Liver (tissue), 9 donors: ENCODE data around the gene CCDC6. TPM values are rescaled to one million over a fixed set of nuclear protein-coding genes. Genes with fewer than 3 reads are reported as not detected.

Source experiments
- DNase-seq: peaks from one replicate; pipeline ENCODE4 v3.0.0-alpha.2; 2017; ENCODE audit warnings: low spot score
- H3K27ac ChIP-seq, 2 donors: one replicate each; pipeline ENCODE4 v1.7.0; 2013; ENCODE audit warnings: inconsistent platforms in 2 of 2, low read length in 2 of 2, control low read depth in 1 of 2, low read depth in 1 of 2, mild to moderate bottlenecking in 1 of 2
- H3K27me3 ChIP-seq, 4 donors: one replicate each; pipeline versions ENCODE4 v1.6.1 to v1.7.0; 2013; ENCODE audit warnings: low read length in 3 of 4, inconsistent platforms in 1 of 4, mild to moderate bottlenecking in 1 of 4, moderate library complexity in 1 of 4; ENCODE audit not compliant: control insufficient read depth in 4 of 4, insufficient read depth in 4 of 4
- H3K36me3 ChIP-seq, 4 donors: one replicate each; pipeline versions ENCODE4 v1.6.1 to v1.7.0; 2013; ENCODE audit warnings: low read length in 3 of 4, mild to moderate bottlenecking in 3 of 4, low read depth in 1 of 4, moderate library complexity in 1 of 4; ENCODE audit not compliant: control insufficient read depth in 4 of 4, insufficient read depth in 3 of 4
- H3K4me1 ChIP-seq, 4 donors: one replicate each; pipeline versions ENCODE4 v1.6.1 to v1.7.0; 2013; ENCODE audit warnings: low read length in 3 of 4, mild to moderate bottlenecking in 3 of 4, moderate library complexity in 1 of 4; ENCODE audit not compliant: control insufficient read depth in 4 of 4, insufficient read depth in 4 of 4
- H3K4me3 ChIP-seq, 3 donors: one replicate each; pipeline versions ENCODE4 v1.6.1 to v1.7.0; 2013; ENCODE audit warnings: low read length in 3 of 3, control low read depth in 1 of 3, low read depth in 1 of 3, mild to moderate bottlenecking in 1 of 3
- H3K9ac ChIP-seq, 2 donors: one replicate each; pipeline ENCODE4 v1.7.0; 2013; ENCODE audit warnings: low read length in 2 of 2, mild to moderate bottlenecking in 2 of 2, moderate library complexity in 2 of 2, control low read depth in 1 of 2, low read depth in 1 of 2
- H3K9me3 ChIP-seq, 4 donors: one replicate each; pipeline versions ENCODE4 v1.6.1 to v1.7.0; 2013; ENCODE audit warnings: low read length in 3 of 4; ENCODE audit not compliant: control insufficient read depth in 4 of 4
- EGR1 ChIP-seq, 2 donors: IDR thresholded peaks; 2 replicates each; pipeline ENCODE4 v1.6.1; 2016 to 2018; ENCODE audit warnings: antibody characterized with exemption in 2 of 2, low read depth in 2 of 2
- FOXA1 ChIP-seq: IDR thresholded peaks from 2 replicates; pipeline ENCODE4 v1.6.1; 2016; ENCODE audit warnings: antibody characterized with exemption
- GABPA ChIP-seq, 2 donors: IDR thresholded peaks in 1 of 2; conservative IDR thresholded peaks in 1 of 2; 2 replicates each; pipeline ENCODE4 v1.6.1; 2016; ENCODE audit warnings: antibody characterized with exemption in 2 of 2, mild to moderate bottlenecking in 1 of 2, moderate library complexity in 1 of 2
- HNF4A ChIP-seq, 2 donors: conservative IDR thresholded peaks; 2 replicates each; pipeline ENCODE4 v1.6.1; 2016; ENCODE audit warnings: antibody characterized with exemption in 2 of 2, mild to moderate bottlenecking in 2 of 2
- HNF4G ChIP-seq: IDR thresholded peaks from 2 replicates; pipeline ENCODE4 v1.6.1; 2016; ENCODE audit warnings: antibody characterized with exemption
- JUND ChIP-seq, 2 donors: IDR thresholded peaks; 2 replicates each; pipeline ENCODE4 v1.6.1; 2016; ENCODE audit warnings: antibody characterized with exemption in 2 of 2
- NR2F2 ChIP-seq: IDR thresholded peaks from 2 replicates; pipeline ENCODE4 v1.6.1; 2016; ENCODE audit warnings: antibody characterized with exemption
- RAD21 ChIP-seq, 2 donors: IDR thresholded peaks; 2 replicates each; pipeline ENCODE4 v1.6.1; 2016; ENCODE audit warnings: antibody characterized with exemption in 2 of 2, mild to moderate bottlenecking in 2 of 2
- RXRA ChIP-seq, 2 donors: IDR thresholded peaks; 2 replicates each; pipeline ENCODE4 v1.6.1; 2017 to 2018; ENCODE audit warnings: antibody characterized with exemption in 2 of 2, mild to moderate bottlenecking in 1 of 2
- SP1 ChIP-seq: IDR thresholded peaks from 2 replicates; pipeline ENCODE4 v1.6.1; 2018; ENCODE audit warnings: antibody characterized with exemption, mild to moderate bottlenecking
- TAF1 ChIP-seq: conservative IDR thresholded peaks from 2 replicates; pipeline ENCODE4 v1.6.1; 2016; ENCODE audit warnings: antibody characterized with exemption, mild to moderate bottlenecking
- YY1 ChIP-seq: IDR thresholded peaks from 2 replicates; pipeline ENCODE4 v1.6.1; 2016; ENCODE audit warnings: antibody characterized with exemption, mild to moderate bottlenecking
- WGBS: extraction: QIAGEN DNeasy Blood & Tissue Kit; methylation state at CpG from one replicate; pipeline ENCODE4 v1.1.7; 2013; 5-methylcytosine and 5-hydroxymethylcytosine counted together
- polyA plus RNA-seq, 2 donors: library from polyadenylated mRNA; stranded (reverse) in 1 of 2; unstranded in 1 of 2; fragments of 200-250 nt in 1 of 2; fragments of >200 nt in 1 of 2; fragmentation: Nextera tagmentation in 1 of 2; extraction: Ambion mirVana in 1 of 2; gene quantifications; one replicate each; pipeline versions ENCODE4 v1.2.1 to v1.2.3, GENCODE V29; 2013 to 2015
- total RNA-seq, 2 donors: library from RNA; depleted of rRNA; stranded (reverse); fragments of >200 nt; gene quantifications; one replicate each; pipeline ENCODE4 v1.2.3, GENCODE V29; 2014
- TF ChIP-seq, protein P1 (sequence below): IDR thresholded peaks from 2 replicates; pipeline ENCODE4 v1.6.1; 2016; ENCODE audit warnings: antibody characterized with exemption
- TF ChIP-seq, protein P2 (sequence below): IDR thresholded peaks from 2 replicates; pipeline ENCODE4 v1.6.1; 2016; ENCODE audit warnings: antibody characterized with exemption
- TF ChIP-seq, protein P3 (sequence below): IDR thresholded peaks from 2 replicates; pipeline ENCODE4 v1.6.1; 2016; ENCODE audit warnings: antibody characterized with exemption, mild to moderate bottlenecking
- TF ChIP-seq, protein P4 (sequence below): IDR thresholded peaks from 2 replicates; pipeline ENCODE4 v1.6.1; 2016; ENCODE audit warnings: antibody characterized with exemption
- TF ChIP-seq, protein P5 (sequence below): fragments of 150-350 bp; IDR thresholded peaks from 2 replicates; pipeline ENCODE4 v1.5.1; 2017; ENCODE audit warnings: improper control_type of control experiment, low read depth, low read length; ENCODE audit not compliant: missing input control
- donor health status: healthy.
- donor health status: healthy.
- donor health status: healthy.
- donor health status: healthy.
- donor health status: healthy.

CCDC6 gene
- total and polyA plus RNA-seq, 4 donors, result 4.7 to 14.3 (median 8.8) TPM

DNA sequence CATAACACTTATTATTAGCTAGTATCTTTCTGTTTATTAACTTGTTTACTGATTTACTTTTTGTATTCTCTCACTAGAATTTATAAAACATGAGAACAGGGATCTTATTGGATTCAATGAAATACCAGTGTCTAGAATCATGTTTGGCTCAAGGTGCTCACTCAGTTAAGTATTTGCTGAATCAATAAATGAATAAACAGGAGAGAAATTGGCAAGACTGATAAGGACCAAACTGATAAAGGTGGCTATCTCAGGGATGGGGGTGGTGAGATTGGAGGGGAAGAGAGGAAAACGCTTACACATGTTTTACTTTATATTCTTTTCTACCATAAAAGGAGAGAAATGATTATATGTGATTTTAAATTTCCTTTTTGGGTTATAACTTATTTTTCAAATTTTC is 43.3 kb upstream of the CCDC6 start (continued):
- TF ChIP-seq, protein P1, sequence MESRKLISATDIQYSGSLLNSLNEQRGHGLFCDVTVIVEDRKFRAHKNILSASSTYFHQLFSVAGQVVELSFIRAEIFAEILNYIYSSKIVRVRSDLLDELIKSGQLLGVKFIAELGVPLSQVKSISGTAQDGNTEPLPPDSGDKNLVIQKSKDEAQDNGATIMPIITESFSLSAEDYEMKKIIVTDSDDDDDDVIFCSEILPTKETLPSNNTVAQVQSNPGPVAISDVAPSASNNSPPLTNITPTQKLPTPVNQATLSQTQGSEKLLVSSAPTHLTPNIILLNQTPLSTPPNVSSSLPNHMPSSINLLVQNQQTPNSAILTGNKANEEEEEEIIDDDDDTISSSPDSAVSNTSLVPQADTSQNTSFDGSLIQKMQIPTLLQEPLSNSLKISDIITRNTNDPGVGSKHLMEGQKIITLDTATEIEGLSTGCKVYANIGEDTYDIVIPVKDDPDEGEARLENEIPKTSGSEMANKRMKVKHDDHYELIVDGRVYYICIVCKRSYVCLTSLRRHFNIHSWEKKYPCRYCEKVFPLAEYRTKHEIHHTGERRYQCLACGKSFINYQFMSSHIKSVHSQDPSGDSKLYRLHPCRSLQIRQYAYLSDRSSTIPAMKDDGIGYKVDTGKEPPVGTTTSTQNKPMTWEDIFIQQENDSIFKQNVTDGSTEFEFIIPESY, result no peak
- TF ChIP-seq, protein P2, sequence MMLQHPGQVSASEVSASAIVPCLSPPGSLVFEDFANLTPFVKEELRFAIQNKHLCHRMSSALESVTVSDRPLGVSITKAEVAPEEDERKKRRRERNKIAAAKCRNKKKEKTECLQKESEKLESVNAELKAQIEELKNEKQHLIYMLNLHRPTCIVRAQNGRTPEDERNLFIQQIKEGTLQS, result no peak
- no peak for TF ChIP-seq TAF1

DNA sequence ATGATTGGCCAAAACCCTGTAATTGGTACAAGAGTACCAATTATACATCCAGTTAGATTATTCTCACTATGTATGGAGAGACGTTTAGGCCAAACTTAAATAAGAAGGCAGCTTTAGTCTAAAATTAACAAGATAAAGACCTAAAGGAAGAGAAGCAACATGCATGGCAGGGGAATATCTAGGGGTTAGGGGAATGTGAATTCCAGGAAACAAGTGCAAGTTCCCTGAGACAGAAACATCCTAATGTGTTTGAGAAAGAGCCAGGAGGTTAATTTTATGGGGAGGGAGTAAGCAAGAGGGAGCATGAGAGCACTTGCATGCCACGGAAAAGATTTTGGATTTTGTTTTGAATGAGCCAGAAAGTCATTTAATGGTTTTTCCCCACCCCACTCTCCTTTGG is 39.6 kb upstream of the CCDC6 start:
- Histone ChIP-seq H3K4me3 (no peak overlapping the region), H3K36me3 (no peaks in the 10 kb centered on the region), H3K27ac (no peak overlapping the region), H3K9ac (no peak overlapping the region), H3K9me3 (no peaks in the 10 kb centered on the region), H3K27me3 (peaks cover 0 to 4% (median 0%) of the 10 kb centered on the region in 4 donors), H3K4me1 (no peaks in the 10 kb centered on the region)
- WGBS, result 49% methylated on average over 2 of the region's 2 CpGs
- TF ChIP-seq HNF4A (conservative IDR thresholded peaks at IDR 0.05) (no peak), NR2F2 (no peak), GABPA (IDR thresholded peaks at IDR 0.05 in 1 of 2, conservative IDR thresholded peaks at IDR 0.05 in 1 of 2) (no peak), FOXA1 (no peak), EGR1 (IDR thresholded peaks at IDR 0.05; ENCODE audit: low read depth in 2 of 2) (no peak), TAF1 (no peak), YY1 (no peak), RAD21 (IDR thresholded peaks at IDR 0.05) (no peak), SP1 (no peak), JUND (IDR thresholded peaks at IDR 0.05) (no peak), RXRA (IDR thresholded peaks at IDR 0.05) (no peak), HNF4G (no peak)
- TF ChIP-seq, protein P1, result no peak
- TF ChIP-seq, protein P3, sequence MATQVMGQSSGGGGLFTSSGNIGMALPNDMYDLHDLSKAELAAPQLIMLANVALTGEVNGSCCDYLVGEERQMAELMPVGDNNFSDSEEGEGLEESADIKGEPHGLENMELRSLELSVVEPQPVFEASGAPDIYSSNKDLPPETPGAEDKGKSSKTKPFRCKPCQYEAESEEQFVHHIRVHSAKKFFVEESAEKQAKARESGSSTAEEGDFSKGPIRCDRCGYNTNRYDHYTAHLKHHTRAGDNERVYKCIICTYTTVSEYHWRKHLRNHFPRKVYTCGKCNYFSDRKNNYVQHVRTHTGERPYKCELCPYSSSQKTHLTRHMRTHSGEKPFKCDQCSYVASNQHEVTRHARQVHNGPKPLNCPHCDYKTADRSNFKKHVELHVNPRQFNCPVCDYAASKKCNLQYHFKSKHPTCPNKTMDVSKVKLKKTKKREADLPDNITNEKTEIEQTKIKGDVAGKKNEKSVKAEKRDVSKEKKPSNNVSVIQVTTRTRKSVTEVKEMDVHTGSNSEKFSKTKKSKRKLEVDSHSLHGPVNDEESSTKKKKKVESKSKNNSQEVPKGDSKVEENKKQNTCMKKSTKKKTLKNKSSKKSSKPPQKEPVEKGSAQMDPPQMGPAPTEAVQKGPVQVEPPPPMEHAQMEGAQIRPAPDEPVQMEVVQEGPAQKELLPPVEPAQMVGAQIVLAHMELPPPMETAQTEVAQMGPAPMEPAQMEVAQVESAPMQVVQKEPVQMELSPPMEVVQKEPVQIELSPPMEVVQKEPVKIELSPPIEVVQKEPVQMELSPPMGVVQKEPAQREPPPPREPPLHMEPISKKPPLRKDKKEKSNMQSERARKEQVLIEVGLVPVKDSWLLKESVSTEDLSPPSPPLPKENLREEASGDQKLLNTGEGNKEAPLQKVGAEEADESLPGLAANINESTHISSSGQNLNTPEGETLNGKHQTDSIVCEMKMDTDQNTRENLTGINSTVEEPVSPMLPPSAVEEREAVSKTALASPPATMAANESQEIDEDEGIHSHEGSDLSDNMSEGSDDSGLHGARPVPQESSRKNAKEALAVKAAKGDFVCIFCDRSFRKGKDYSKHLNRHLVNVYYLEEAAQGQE, result no peak
- TF ChIP-seq, protein P4, sequence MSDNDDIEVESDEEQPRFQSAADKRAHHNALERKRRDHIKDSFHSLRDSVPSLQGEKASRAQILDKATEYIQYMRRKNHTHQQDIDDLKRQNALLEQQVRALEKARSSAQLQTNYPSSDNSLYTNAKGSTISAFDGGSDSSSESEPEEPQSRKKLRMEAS, result no peak
- TF ChIP-seq, protein P5, sequence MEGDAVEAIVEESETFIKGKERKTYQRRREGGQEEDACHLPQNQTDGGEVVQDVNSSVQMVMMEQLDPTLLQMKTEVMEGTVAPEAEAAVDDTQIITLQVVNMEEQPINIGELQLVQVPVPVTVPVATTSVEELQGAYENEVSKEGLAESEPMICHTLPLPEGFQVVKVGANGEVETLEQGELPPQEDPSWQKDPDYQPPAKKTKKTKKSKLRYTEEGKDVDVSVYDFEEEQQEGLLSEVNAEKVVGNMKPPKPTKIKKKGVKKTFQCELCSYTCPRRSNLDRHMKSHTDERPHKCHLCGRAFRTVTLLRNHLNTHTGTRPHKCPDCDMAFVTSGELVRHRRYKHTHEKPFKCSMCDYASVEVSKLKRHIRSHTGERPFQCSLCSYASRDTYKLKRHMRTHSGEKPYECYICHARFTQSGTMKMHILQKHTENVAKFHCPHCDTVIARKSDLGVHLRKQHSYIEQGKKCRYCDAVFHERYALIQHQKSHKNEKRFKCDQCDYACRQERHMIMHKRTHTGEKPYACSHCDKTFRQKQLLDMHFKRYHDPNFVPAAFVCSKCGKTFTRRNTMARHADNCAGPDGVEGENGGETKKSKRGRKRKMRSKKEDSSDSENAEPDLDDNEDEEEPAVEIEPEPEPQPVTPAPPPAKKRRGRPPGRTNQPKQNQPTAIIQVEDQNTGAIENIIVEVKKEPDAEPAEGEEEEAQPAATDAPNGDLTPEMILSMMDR, result no peak
- TF ChIP-seq, protein P2, result no peak
- DNase-seq, result no peak
